GM19239 (cell line): Measurements from ENCODE around the gene VPS18.

ENCODE experiments used
- DNase-seq: peaks from one replicate; pipeline ENCODE4 v3.0.0; 2011; ENCODE audit warnings: low spot score; ENCODE audit not compliant: insufficient read length
- FAIRE-seq: peaks from 2 replicates; lab custom pipeline; 2011; peaks lifted over from hg19 to GRCh38; lab: Jason Lieb, UNC

VPS18 gene

GRCh38 chr15:40863660-40864270 lies 30.5 kb upstream of the VPS18 start:
- DNase-seq = no peak
- FAIRE-seq = no peak

GRCh38 chr15:40867199-40867598 lies 27.1 kb upstream of the VPS18 start:
- no peak for FAIRE-seq

GRCh38 chr15:40869686-40870085 lies 24.6 kb upstream of the VPS18 start:
- DNase-seq (no peak), FAIRE-seq (no peak)

More at GRCh38 chr15:40867199-40867598, 27.1 kb upstream of the VPS18 start:
- no peak for DNase-seq

- no peak for DNase-seq
- no peak for FAIRE-seq
Observed at GRCh38 chr15:40870716-40871115, 23.5 kb upstream of the VPS18 start.

GRCh38 chr15:40871749-40872617 lies 22.3 kb upstream of the VPS18 start:
- FAIRE-seq = peak; percentile 85
- DNase-seq = no peak

- FAIRE-seq (no peak), DNase-seq (no peak)
Observed at GRCh38 chr15:40872791-40873693, 21.2 kb upstream of the VPS18 start.

GRCh38 chr15:40873694-40874561 lies 20.3 kb upstream of the VPS18 start, which contains the start of gene RHOV:
Gene RHOV (minus strand): TSS chr15:40874234. CDS start chr15:40874139, 95 bp downstream.
- FAIRE-seq = peak; percentile 84

GRCh38 chr15:40875991-40876730 lies 18.1 kb upstream of the VPS18 start:
- FAIRE-seq = no peak
- DNase-seq = no peak

More at GRCh38 chr15:40873694-40874561, 20.3 kb upstream of the VPS18 start, which contains the start of gene RHOV:
- DNase-seq = peak; percentile 56

- DNase-seq (no peak), FAIRE-seq (no peak)
Observed at GRCh38 chr15:40877694-40878093, 16.6 kb upstream of the VPS18 start.

GRCh38 chr15:40878785-40879184 lies 15.5 kb upstream of the VPS18 start:
- FAIRE-seq = no peak
- no peak for DNase-seq

- FAIRE-seq = no peak
- DNase-seq = no peak
Observed at GRCh38 chr15:40879609-40880008, 14.6 kb upstream of the VPS18 start.

GRCh38 chr15:40881351-40881750 lies 12.9 kb upstream of the VPS18 start:
- DNase-seq (no peak), FAIRE-seq (no peak)

GRCh38 chr15:40886586-40886985 lies 7.7 kb upstream of the VPS18 start:
- no peak for DNase-seq
- no peak for FAIRE-seq

GRCh38 chr15:40889112-40889511 lies 5.1 kb upstream of the VPS18 start:
- no peak for FAIRE-seq
- DNase-seq = no peak

GRCh38 chr15:40891138-40891537 lies 3.1 kb upstream of the VPS18 start:
- no peak for FAIRE-seq
- no peak for DNase-seq

- DNase-seq = no peak
- peak; percentile 35 for FAIRE-seq
Observed at GRCh38 chr15:40891810-40892446, 2.3 kb upstream of the VPS18 start.

- no peak for FAIRE-seq
Observed at GRCh38 chr15:40892447-40893012, 1.7 kb upstream of the VPS18 start.

More at GRCh38 chr15:40892447-40893012, 1.7 kb upstream of the VPS18 start:
- DNase-seq = no peak
